Middle frontal gyrus (tissue), 1 donor: Measurements from ENCODE around the gene ZBED6.

Experiments
- DNase-seq: peaks from one replicate; pipeline ENCODE4 v3.0.0-alpha.2; 2015; ENCODE audit warnings: low spot score; ENCODE audit errors: extremely low spot score

ZBED6 gene

DNA sequence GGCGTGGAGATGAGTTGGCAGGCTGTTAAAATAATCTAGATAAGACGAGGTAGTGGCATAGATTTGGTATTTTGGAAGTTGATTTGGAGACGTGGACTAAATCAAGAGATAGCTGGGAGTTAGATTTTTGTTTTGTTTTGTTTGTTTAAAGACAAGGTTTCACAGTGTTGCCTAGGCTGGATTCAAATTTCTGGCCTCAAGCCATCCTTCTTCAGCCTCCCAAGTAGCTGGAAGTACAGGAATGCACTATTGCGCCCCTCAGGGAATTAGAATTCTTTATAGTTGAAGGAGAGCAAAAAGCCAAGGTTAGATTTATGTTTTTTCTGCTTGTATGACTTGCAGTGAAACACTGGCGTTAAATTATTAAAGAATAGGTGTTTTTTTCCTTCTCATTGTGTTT, 43.7 kb downstream of the ZBED6 start:
- DNase-seq, result no peak

DNA sequence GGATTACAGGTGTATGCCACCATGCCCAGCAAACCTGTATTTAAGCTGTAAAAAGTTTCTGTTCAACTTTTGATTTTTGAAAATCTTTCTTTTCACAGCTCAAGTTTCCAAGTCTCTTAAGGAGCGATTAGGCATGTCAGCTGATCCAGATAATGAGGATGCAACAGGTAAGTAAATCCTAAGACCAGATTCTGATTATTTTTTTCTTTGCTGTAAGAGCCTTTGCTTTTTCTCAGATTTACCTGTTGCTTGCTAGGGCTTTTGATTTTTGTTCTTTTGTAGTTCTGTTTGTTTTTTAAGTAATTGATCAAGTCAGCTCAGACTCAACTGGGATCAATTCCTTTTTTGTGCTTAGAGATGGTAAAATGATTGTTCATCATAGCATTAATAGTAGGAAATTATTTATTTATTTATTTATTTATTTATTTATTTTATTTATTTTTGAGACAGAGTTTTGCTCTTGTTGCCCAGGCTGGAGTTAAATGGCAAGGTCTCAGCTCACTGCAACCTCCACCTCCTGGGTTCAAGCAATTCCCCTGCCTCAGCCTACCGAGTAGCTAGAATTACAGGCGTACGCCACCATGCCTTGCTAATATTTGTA, 44.9 kb downstream of the ZBED6 start:
- no peak for DNase-seq

DNA sequence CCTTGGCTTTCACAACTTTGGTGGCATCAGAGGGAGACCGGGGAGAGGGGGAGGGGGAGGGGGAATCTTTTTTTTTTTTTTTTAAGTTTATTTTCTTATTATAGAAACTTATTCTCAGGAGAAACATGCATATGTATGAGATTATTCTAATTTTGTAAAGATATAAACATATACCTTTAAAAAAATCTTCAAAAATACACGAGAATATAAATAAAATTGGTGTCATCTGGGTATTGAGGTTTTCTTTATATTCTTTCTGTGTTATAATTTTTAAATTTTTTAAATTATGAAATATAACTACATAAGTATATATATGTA, 47.1 kb downstream of the ZBED6 start:
- no peak for DNase-seq

DNA sequence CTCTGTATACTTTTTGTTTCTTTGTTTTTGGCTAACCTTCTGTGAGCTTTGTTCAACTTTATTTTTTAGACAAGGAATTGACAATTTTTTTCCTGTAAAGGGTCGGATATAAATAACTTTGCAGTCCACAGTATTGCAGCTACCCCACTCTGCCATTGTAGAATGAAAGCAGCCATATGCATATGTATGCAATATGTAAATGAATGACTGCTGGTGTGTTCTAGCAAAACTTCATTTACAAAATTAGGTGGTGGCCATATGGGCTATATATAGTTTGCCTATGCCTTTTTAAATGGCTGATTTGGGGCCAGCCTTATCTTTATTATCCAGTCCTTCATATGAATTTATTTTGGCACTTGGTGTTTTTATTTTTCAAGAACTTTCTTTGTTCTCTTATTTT, 48.0 kb downstream of the ZBED6 start:
- DNase-seq, result no peak
